ENCODE measurements around the gene MBD4.

- TF ChIP-seq CTCF (IDR thresholded peaks at IDR 0.05 in 2 of 3, conservative IDR thresholded peaks at IDR 0.05 in 1 of 3; ENCODE audit: borderline replicate concordance in 1 of 3, insufficient read depth in 1 of 3, low read depth in 2 of 3, low read length in 2 of 3) (no peak), POLR2A (IDR thresholded peaks at IDR 0.05; ENCODE audit: borderline replicate concordance, extremely low read depth, insufficient read depth, insufficient read length) (no peak), SIN3A (IDR thresholded peaks at IDR 0.05; ENCODE audit: low read depth) (no peak), TCF7L2 (IDR thresholded peaks at IDR 0.05; ENCODE audit: borderline replicate concordance, extremely low read depth, insufficient read depth, insufficient read length) (no peak), REST (IDR thresholded peaks at IDR 0.05; ENCODE audit: low read depth) (no peak), EGR1 (IDR thresholded peaks at IDR 0.05; ENCODE audit: low read depth) (no peak), EZH2 (IDR thresholded peaks at IDR 0.05) (no peak), ZBTB33 (IDR thresholded peaks at IDR 0.05; ENCODE audit: extremely low read depth, insufficient replicate concordance, low read length) (no peak), SRF (IDR thresholded peaks at IDR 0.05; ENCODE audit: low read depth) (no peak), CBX3 (IDR thresholded peaks at IDR 0.05; ENCODE audit: low read depth) (no peak), POLR2AphosphoS5 (IDR thresholded peaks at IDR 0.05; ENCODE audit: low read depth, low read length) (no peak), MAX (IDR thresholded peaks at IDR 0.05) (no peak)
These were observed 37.1 kb downstream of the MBD4 start for GRCh38 chr3:129402616-129403015.

Measured in HCT116 (cell line).